22Rv1 (cell line): Measurements from ENCODE around the gene TOR1AIP2.
"Not testable (repeated sequence)": the region's sequence is repeated elsewhere in the genome, so short reads cannot be mapped to it uniquely, and the experiment has no call there.

ENCODE experiments used
- ZFX ChIP-seq: fragments of 450-650 bp; IDR thresholded peaks from 2 replicates; pipeline ENCODE4 v1.6.1; 2017; ENCODE audit warnings: antibody characterized with exemption, borderline replicate concordance
- TF ChIP-seq, protein P1 (sequence below): fragments of 450-650 bp; IDR thresholded peaks from 2 replicates; pipeline ENCODE4 v1.5.1; 2017; ENCODE audit warnings: mild to moderate bottlenecking

DNA sequence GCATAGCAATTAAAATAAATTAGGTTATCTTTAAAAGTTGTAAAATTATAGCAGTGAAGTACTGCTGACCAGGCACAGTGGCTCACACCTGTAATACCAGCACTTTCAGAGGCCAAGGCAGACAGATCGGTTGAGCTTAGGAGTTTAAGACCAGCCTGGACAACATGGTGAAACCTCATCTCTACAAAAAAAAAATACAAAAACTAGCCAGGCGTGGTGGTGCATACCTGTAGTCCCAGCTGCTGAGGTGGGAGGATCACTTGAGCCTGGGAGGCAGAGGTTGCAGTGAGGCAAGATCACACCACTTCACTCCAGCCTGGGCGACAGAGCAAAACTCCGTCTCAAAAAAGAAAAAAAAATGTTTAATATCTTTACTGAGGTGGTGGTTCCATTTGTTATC, 21.8 kb downstream of the TOR1AIP2 start:
- TF ChIP-seq, protein P1, sequence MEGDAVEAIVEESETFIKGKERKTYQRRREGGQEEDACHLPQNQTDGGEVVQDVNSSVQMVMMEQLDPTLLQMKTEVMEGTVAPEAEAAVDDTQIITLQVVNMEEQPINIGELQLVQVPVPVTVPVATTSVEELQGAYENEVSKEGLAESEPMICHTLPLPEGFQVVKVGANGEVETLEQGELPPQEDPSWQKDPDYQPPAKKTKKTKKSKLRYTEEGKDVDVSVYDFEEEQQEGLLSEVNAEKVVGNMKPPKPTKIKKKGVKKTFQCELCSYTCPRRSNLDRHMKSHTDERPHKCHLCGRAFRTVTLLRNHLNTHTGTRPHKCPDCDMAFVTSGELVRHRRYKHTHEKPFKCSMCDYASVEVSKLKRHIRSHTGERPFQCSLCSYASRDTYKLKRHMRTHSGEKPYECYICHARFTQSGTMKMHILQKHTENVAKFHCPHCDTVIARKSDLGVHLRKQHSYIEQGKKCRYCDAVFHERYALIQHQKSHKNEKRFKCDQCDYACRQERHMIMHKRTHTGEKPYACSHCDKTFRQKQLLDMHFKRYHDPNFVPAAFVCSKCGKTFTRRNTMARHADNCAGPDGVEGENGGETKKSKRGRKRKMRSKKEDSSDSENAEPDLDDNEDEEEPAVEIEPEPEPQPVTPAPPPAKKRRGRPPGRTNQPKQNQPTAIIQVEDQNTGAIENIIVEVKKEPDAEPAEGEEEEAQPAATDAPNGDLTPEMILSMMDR, result not testable (repeated sequence)
- not testable (repeated sequence) for TF ChIP-seq ZFX
